ENCODE data around the gene CLDN18.

The CLDN18 gene

DNA sequence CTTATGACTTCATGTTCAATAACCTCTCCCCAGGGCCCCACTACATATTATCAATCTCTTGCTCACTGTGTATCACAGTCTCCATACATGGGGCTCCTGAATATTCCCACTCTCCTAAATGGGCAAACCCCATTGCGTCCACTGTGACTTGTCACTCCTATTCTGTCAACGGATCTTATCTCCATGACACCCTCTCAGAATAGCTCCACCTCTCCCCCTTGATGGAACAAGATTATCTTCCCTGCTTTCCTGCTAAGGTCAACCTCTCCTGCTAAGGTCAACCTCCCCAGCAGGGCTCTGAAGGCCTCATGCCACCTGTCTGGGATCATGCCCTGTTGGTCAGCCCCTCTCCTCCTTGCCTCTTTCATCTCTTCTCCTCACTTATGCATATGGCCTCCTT lies 1.8 kb downstream of the CLDN18 start:
- Histone ChIP-seq H4K20me1 (ENCODE audit: insufficient read depth, low read length) (no peaks in the 10 kb centered on the region), H3K9me3 (ENCODE audit: insufficient read depth, low read length) (no peaks in the 10 kb centered on the region), H3K4me1 (ENCODE audit: low read length) (no peaks in the 10 kb centered on the region), H3K9ac (ENCODE audit: low read length) (no peak overlapping the region), H3K36me3 (replicated peaks; ENCODE audit: low read depth, low read length) (no peaks in the 10 kb centered on the region), H3K27ac (ENCODE audit: low read length) (no peak overlapping the region), H2AFZ (ENCODE audit: low read depth, low read length) (no peak overlapping the region), H3K4me2 (ENCODE audit: low read length) (no peak overlapping the region), H3K79me2 (ENCODE audit: low read length) (no peaks in the 10 kb centered on the region), H3K27me3 (ENCODE audit: low read depth, low read length) (peaks cover 16% of the 10 kb centered on the region), H3K4me3 (ENCODE audit: low read length) (no peak overlapping the region)
- no peak for TF ChIP-seq EZH2phosphoT487 (IDR thresholded peaks at IDR 0.05; ENCODE audit: low read depth)
- TF ChIP-seq, protein P1, sequence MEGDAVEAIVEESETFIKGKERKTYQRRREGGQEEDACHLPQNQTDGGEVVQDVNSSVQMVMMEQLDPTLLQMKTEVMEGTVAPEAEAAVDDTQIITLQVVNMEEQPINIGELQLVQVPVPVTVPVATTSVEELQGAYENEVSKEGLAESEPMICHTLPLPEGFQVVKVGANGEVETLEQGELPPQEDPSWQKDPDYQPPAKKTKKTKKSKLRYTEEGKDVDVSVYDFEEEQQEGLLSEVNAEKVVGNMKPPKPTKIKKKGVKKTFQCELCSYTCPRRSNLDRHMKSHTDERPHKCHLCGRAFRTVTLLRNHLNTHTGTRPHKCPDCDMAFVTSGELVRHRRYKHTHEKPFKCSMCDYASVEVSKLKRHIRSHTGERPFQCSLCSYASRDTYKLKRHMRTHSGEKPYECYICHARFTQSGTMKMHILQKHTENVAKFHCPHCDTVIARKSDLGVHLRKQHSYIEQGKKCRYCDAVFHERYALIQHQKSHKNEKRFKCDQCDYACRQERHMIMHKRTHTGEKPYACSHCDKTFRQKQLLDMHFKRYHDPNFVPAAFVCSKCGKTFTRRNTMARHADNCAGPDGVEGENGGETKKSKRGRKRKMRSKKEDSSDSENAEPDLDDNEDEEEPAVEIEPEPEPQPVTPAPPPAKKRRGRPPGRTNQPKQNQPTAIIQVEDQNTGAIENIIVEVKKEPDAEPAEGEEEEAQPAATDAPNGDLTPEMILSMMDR (IDR thresholded peaks at IDR 0.05; ENCODE audit: low read depth, low read length) = no peak

DNA sequence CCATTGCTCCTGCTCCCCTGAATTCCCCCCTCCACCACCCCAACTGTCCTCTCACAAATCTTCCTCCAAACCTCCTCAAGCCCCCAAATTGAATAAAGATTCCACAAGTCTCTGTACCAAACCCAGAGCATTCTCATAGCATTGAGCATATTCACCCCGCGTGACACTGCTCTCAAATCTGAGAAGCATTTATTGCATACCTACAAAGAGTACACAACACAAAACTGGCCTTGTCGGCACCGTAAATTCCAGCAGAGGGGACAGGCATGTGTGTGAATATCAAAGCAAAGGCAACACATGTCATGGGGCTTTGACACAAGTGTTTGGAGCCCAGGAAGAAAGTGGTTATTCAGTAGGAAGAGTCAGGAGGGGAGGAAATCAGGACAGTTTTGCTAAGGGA lies 2.6 kb downstream of the CLDN18 start:
- Histone ChIP-seq H3K9me3 (ENCODE audit: insufficient read depth, low read length) (no peaks in the 10 kb centered on the region), H3K79me2 (ENCODE audit: low read length) (no peaks in the 10 kb centered on the region), H4K20me1 (ENCODE audit: insufficient read depth, low read length) (no peaks in the 10 kb centered on the region), H3K4me2 (ENCODE audit: low read length) (no peak overlapping the region), H3K4me1 (ENCODE audit: low read length) (no peaks in the 10 kb centered on the region), H3K9ac (ENCODE audit: low read length) (no peak overlapping the region), H3K36me3 (replicated peaks; ENCODE audit: low read depth, low read length) (no peaks in the 10 kb centered on the region), H3K27me3 (ENCODE audit: low read depth, low read length) (peaks cover 16% of the 10 kb centered on the region), H3K4me3 (ENCODE audit: low read length) (no peak overlapping the region), H2AFZ (ENCODE audit: low read depth, low read length) (no peak overlapping the region), H3K27ac (ENCODE audit: low read length) (no peak overlapping the region)
- TF ChIP-seq, protein P1 (IDR thresholded peaks at IDR 0.05; ENCODE audit: low read depth, low read length) = no peak
- no peak for TF ChIP-seq EZH2phosphoT487 (IDR thresholded peaks at IDR 0.05; ENCODE audit: low read depth)

DNA sequence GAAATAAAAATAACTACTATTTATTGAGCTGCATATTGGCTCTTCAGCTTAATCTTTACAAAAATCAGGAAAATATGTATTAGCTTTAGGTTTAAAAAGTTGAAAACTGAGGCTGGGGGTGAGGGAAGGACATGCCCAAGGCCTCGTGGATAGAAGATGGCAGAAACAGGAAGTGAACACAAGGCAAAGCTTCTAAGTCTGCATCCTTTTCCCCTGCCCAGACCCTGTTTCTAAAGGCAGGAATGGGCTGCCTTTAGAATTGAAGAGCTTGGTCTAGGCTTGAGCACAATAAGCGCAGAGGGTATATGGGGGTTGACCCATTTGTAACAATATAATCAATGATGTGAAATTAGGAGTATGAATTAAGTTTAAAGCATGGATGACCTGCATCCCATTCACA lies 6.1 kb downstream of the CLDN18 start:
- no peaks in the 10 kb centered on the region for H3K9me3 ChIP-seq (ENCODE audit: insufficient read depth, low read length)
- H3K4me1 ChIP-seq (ENCODE audit: low read length) = no peaks in the 10 kb centered on the region
- no peak overlapping the region; the same call in 1 of the 2 replicates for H2AFZ ChIP-seq (ENCODE audit: low read depth, low read length)
- no peaks in the 10 kb centered on the region for H3K36me3 ChIP-seq (replicated peaks; ENCODE audit: low read depth, low read length)
- TF ChIP-seq EZH2phosphoT487 (IDR thresholded peaks at IDR 0.05; ENCODE audit: low read depth) = no peak
- TF ChIP-seq, protein P1 (IDR thresholded peaks at IDR 0.05; ENCODE audit: low read depth, low read length) = no peak
- H3K9ac ChIP-seq (ENCODE audit: low read length) = no peak overlapping the region
- H3K27ac ChIP-seq (ENCODE audit: low read length) = no peak overlapping the region
- H3K27me3 ChIP-seq (ENCODE audit: low read depth, low read length) = peaks cover 16% of the 10 kb centered on the region
- no peaks in the 10 kb centered on the region for H3K79me2 ChIP-seq (ENCODE audit: low read length)
- H3K4me3 ChIP-seq (ENCODE audit: low read length) = no peak overlapping the region
- H4K20me1 ChIP-seq (ENCODE audit: insufficient read depth, low read length) = no peaks in the 10 kb centered on the region
- no peak overlapping the region for H3K4me2 ChIP-seq (ENCODE audit: low read length)

DNA sequence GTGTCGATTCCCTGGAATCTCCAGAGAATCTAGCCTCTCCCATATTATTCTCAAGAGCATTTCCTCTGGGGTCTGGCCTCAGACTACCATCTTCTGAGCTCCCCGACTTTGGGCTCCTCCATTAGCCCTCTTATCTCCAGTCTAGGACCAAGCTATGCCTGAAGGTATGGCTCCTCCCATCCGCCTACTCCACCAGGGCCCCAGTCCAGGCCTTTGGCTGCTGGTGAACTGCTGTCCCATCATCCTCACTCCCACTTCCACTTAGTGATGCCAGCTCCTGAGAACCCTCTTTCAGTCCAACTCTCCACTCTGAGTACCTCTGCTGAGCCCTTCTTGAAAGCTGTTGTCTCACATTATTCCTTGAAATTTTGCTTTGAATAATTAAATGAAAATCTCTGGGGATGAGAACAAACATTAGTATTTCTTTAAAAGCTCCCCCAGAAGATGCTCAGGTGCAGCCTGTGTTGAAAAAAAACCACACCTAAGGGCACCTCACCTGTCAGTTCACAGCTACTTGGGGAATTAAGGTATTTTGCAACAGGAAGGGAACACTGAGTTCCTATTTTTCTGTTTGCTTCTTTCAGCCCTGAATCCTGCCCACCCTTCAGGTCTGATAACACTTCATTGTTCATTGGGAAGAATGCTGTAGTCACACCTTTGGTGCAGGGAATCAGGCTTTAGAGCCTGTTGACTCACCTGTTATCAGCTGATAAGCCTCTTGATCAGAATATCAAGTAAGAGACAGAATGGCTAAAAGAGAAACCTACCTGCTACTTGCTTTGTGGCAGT lies 9.5 kb downstream of the CLDN18 start:
- Histone ChIP-seq H3K27me3 (ENCODE audit: low read depth, low read length) (no peaks in the 10 kb centered on the region), H3K9ac (ENCODE audit: low read length) (no peak overlapping the region), H3K27ac (ENCODE audit: low read length) (no peak overlapping the region), H3K36me3 (replicated peaks; ENCODE audit: low read depth, low read length) (no peaks in the 10 kb centered on the region), H2AFZ (ENCODE audit: low read depth, low read length) (no peak overlapping the region), H3K9me3 (ENCODE audit: insufficient read depth, low read length) (no peaks in the 10 kb centered on the region), H3K4me2 (ENCODE audit: low read length) (no peak overlapping the region), H3K4me1 (ENCODE audit: low read length) (peaks cover 7% of the 10 kb centered on the region), H3K79me2 (ENCODE audit: low read length) (no peaks in the 10 kb centered on the region), H4K20me1 (ENCODE audit: insufficient read depth, low read length) (no peaks in the 10 kb centered on the region), H3K4me3 (ENCODE audit: low read length) (no peak overlapping the region)
- TF ChIP-seq, protein P1 (IDR thresholded peaks at IDR 0.05; ENCODE audit: low read depth, low read length) = no peak
- no peak for TF ChIP-seq EZH2phosphoT487 (IDR thresholded peaks at IDR 0.05; ENCODE audit: low read depth)
